Adrenal gland (tissue), 12 donors: ENCODE data around the gene ITPK1. TPM values are rescaled to one million over a fixed set of nuclear protein-coding genes. Genes with fewer than 3 reads are reported as not detected.

ENCODE experiments used
- DNase-seq, 7 donors: peaks; one replicate each; pipeline ENCODE4 v3.0.0-alpha.2; 2019 to 2020
- H3K27ac ChIP-seq, 5 donors: fragments of 200-600 bp; sonication (generic) in 4 of 5; 1 replicate in 3 of 5; 2 replicates in 2 of 5; pipeline versions ENCODE4 v1.5.1 to v1.8.0; 2016 to 2020; ENCODE audit warnings: mild to moderate bottlenecking in 1 of 5
- H3K27me3 ChIP-seq: fragments of 200-600 bp; 2 replicates; pipeline ENCODE4 v1.8.0; 2021
- H3K36me3 ChIP-seq, 2 donors: fragments of 200-600 bp; replicated peaks in 1 of 2; 1 replicate in 1 of 2; 2 replicates in 1 of 2; pipeline versions ENCODE4 v1.5.1 to v1.8.0; 2018 to 2022
- H3K4me1 ChIP-seq, 2 donors: fragments of 200-600 bp; replicated peaks in 1 of 2; 1 replicate in 1 of 2; 2 replicates in 1 of 2; pipeline versions ENCODE4 v1.5.1 to v1.8.0; 2018 to 2021
- H3K4me3 ChIP-seq, 4 donors: fragments of 200-600 bp; sonication (generic) in 3 of 4; one replicate each; pipeline ENCODE4 v1.5.1; 2016 to 2018
- H3K9me3 ChIP-seq, 3 donors: fragments of 200-600 bp; sonication (generic) in 1 of 3; replicated peaks in 1 of 3; 1 replicate in 2 of 3; 2 replicates in 1 of 3; pipeline versions ENCODE4 v1.5.1 to v1.8.0; 2016 to 2021
- POLR2A ChIP-seq, 2 donors: fragments of 450-650 bp; IDR thresholded peaks; one replicate each; pipeline ENCODE4 v1.6.1; 2017; ENCODE audit warnings: antibody characterized with exemption in 2 of 2, mild to moderate bottlenecking in 2 of 2, moderate library complexity in 1 of 2
- WGBS, 4 donors: extraction: QIAGEN DNeasy Blood & Tissue Kit in 2 of 4; methylation state at CpG; one replicate each; pipeline versions ENCODE4 v1.1.5 to v1.1.7; 2013 to 2017; 5-methylcytosine and 5-hydroxymethylcytosine counted together
- intact Hi-C, 2 donors: fragments of 100-400 bp; cut with DNase I; formaldehyde crosslinking; loops; one replicate each; pipeline versions ENCODE4 v1.14.1 to v1.15.0; 2022 to 2023
- polyA plus RNA-seq, 3 donors: library from polyadenylated mRNA; stranded (reverse); fragments of 200-250 nt in 2 of 3; fragments of 350-450 nt in 1 of 3; fragmentation: Illumina TruSeq in 1 of 3; extraction: RNeasy Lipid Tissue Mini Kit (QIAGEN cat#74804) in 1 of 3; gene quantifications; one replicate each; pipeline ENCODE4 v1.2.3, GENCODE V29; 2013 to 2014
- total RNA-seq, 9 donors: library from RNA; depleted of rRNA in 4 of 9; stranded (reverse); fragments of >200 nt in 4 of 9; fragments of 120-200 nt in 1 of 9; fragmentation: NEBNext Ultra II Directional in 1 of 9; extraction: Animal tissue kit (Norgen Biotek cat#: 25700) in 1 of 9; gene quantifications; one replicate each; pipeline versions ENCODE4 v1.1.0 to v1.2.4, GENCODE V29; 2013 to 2023
- TF ChIP-seq, protein P1 (sequence below), 6 experiments: fragments of 450-650 bp in 4 of 6; fragments of 200-600 bp in 2 of 6; sonication (generic) in 1 of 6; IDR thresholded peaks; 1 replicate in 5 of 6; 2 replicates in 1 of 6; pipeline versions ENCODE4 v1.5.1 to v1.8.0; 2016 to 2021; ENCODE audit warnings: antibody characterized with exemption in 6 of 6, mild to moderate bottlenecking in 2 of 6, moderate library complexity in 1 of 6
- donor health status: healthy with polysubstance abuse.
- donor health status: Bipolar disorder and iron deficiency.
- donor health status: DM: yes; HTN: yes; CAD: no.
- donor health status: DM: no; HTN: no; CAD: no.
- donor health status: DM: no; HTN: no; CAD: no.
- donor health status: DM: yes; HTN: yes; CAD: no.

ITPK1 gene
- total and polyA plus RNA-seq, 12 donors: 28.1 to 182 (median 49.2) TPM

DNA sequence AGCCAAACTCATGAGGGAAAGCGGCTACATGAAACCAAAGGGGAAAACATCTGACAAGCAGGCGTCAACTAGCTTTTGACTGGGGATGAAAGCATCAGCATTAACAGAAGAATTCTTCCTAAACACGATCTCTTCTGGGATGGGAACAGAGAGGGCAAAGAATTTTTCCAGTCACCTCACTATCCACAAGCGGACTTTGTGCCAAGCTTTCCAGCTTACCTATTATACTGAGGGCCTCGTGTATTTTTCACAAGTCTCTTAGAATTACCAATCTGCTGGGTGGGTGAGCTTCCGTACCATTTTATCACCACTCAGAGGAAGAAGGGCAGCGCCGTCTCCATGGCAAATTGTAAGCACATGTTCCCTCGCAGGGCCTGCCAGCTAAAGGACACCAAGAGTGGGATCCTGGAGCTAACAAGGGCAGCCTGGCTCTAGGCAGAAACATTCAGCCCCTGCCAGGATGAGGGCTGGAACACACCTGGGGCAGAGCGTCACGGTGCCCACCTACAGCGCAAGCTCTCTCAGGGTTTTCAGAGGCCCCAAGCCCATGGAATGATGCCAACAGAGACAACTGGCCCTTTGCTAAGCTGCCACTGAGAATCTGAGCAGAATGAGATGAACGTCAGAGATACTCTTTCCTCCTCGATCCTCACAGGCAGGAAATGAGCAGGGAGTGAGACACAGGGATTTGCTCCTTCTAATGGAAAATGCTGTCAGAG lies 118.2 kb downstream of the ITPK1 start:
- peaks cover 0 to 5% of the 10 kb centered on the region in 2 donors for H3K36me3 ChIP-seq
- no peaks in the 10 kb centered on the region for H3K9me3 ChIP-seq
- TF ChIP-seq POLR2A (IDR thresholded peaks at IDR 0.05): no peak
- peaks cover 5 to 11% of the 10 kb centered on the region in 2 donors for H3K4me1 ChIP-seq
- intact Hi-C loops: no loop called here
- H3K27me3 ChIP-seq: no peaks in the 10 kb centered on the region
- H3K4me3 ChIP-seq: no peak overlapping the region
- 84 to 96% (median 89%) methylated on average over 10 to 14 of the region's 14 CpGs for WGBS, 4 donors
- H3K27ac ChIP-seq: peak overlapping the region in 1 of 5 donors; percentile 34
- DNase-seq: no peak

DNA sequence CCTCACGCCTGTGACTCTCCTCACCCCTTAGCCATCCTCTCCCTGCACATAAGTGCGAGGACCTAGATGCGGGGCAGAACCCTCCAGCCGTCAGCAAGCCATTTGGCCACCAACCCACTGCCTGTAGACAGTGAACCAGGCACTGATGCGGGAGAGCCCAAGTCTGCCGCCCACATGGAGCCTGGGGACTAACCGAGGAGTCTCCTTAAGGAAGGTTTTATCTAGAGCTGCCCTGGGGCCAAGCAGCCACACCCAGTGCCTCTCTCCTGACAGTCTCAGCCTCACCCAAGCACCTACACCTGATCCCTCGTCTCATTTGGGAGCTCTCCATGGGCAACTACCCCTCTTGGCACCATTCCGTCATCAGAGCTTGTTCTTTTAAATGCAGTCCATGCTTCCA lies 120.1 kb downstream of the ITPK1 start:
- Histone ChIP-seq H3K4me3 (no peak overlapping the region), H3K27me3 (no peaks in the 10 kb centered on the region), H3K4me1 (peaks cover 5 to 11% of the 10 kb centered on the region in 2 donors), H3K27ac (no peak overlapping the region), H3K36me3 (peaks cover 0 to 5% of the 10 kb centered on the region in 2 donors), H3K9me3 (no peaks in the 10 kb centered on the region)
- no peak for DNase-seq
- TF ChIP-seq, protein P1, sequence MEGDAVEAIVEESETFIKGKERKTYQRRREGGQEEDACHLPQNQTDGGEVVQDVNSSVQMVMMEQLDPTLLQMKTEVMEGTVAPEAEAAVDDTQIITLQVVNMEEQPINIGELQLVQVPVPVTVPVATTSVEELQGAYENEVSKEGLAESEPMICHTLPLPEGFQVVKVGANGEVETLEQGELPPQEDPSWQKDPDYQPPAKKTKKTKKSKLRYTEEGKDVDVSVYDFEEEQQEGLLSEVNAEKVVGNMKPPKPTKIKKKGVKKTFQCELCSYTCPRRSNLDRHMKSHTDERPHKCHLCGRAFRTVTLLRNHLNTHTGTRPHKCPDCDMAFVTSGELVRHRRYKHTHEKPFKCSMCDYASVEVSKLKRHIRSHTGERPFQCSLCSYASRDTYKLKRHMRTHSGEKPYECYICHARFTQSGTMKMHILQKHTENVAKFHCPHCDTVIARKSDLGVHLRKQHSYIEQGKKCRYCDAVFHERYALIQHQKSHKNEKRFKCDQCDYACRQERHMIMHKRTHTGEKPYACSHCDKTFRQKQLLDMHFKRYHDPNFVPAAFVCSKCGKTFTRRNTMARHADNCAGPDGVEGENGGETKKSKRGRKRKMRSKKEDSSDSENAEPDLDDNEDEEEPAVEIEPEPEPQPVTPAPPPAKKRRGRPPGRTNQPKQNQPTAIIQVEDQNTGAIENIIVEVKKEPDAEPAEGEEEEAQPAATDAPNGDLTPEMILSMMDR (IDR thresholded peaks at IDR 0.05): no peak
- TF ChIP-seq POLR2A (IDR thresholded peaks at IDR 0.05): no peak
- WGBS, 4 donors: 94 to 96% (median 95%) methylated on average over 6 to 9 of the region's 9 CpGs
- intact Hi-C loops: no loop called here

DNA sequence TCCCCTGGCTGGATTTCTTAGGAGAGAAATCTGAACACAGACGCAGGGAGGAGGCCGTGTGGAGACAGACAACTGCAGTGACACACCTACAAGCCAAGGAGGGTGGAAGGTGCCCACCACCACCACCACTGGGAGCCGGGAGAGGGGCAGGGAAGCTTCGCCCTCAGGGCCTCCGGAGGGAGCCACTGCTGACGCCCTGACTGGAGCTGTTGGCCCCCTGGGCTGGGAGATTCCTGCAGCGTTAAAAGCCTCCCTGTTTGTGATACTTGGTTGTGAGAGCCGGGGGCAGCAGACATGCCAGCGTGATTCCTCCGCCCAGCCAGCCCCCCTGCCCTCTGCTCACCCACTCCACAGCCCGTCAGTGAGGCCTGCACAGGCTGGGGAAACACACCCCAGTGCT lies 120.8 kb downstream of the ITPK1 start:
- no peaks in the 10 kb centered on the region for H3K9me3 ChIP-seq
- peaks cover 5 to 11% of the 10 kb centered on the region in 2 donors for H3K4me1 ChIP-seq
- DNase-seq: no peak

DNA sequence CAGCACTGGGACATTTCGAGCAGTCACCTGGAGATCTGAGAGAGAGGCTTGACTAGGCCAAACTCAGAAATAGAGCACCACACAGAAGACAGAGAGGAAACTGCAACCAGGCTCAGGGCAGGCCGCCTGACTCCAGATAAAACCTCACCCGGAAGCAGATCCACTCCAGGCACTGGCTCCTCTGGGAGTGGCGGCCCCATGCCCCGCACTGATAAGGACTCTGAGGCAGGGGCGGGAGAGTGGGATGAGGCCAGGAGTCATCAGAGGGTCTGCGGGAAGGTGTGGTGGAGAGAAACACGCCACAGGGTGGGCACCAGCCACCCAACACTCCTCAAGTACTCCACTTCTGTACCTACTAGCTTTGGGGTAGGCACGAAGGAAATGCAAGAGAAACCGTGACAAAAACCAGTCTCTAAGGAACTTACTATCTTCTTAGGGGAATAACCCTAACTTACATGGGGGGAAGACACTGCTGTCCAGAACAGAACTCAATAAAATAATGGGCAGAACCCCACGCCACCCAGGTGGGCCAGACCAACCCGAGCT lies 121.5 kb downstream of the ITPK1 start:
- Histone ChIP-seq H3K9me3 (no peaks in the 10 kb centered on the region), H3K36me3 (peaks cover 0 to 5% of the 10 kb centered on the region in 2 donors), H3K4me3 (no peak overlapping the region), H3K27me3 (no peaks in the 10 kb centered on the region), H3K4me1 (peaks cover 5 to 11% of the 10 kb centered on the region in 2 donors), H3K27ac (peak overlapping the region in 3 of 5 donors; percentile 47 to 78 (median 77))
- TF ChIP-seq, protein P1 (IDR thresholded peaks at IDR 0.05): no peak
- no peak for TF ChIP-seq POLR2A (IDR thresholded peaks at IDR 0.05)
- intact Hi-C loops: no loop called here
- WGBS, 4 donors: 93 to 98% (median 97%) methylated on average over 7 to 12 of the region's 12 CpGs
- no peak for DNase-seq

More for the DNA sequence above, 120.8 kb downstream of the ITPK1 start:
- Histone ChIP-seq H3K36me3 (peaks cover 0 to 5% of the 10 kb centered on the region in 2 donors), H3K4me3 (no peak overlapping the region), H3K27ac (no peak overlapping the region), H3K27me3 (no peaks in the 10 kb centered on the region)
- TF ChIP-seq, protein P1 (IDR thresholded peaks at IDR 0.05): no peak
- TF ChIP-seq POLR2A (IDR thresholded peaks at IDR 0.05): no peak
- WGBS, 4 donors: 87 to 94% (median 92%) methylated on average over 8 to 11 of the region's 11 CpGs
- intact Hi-C loops: no loop called here
